Activated T-cell treated with anti-CD3 and anti-CD28 coated beads, Interleukin-2, amount 50 U/mL, for 24 hours (primary cell): Measurements from ENCODE around the gene NSD2.
A peak's percentile ranks its signal among the peaks of the same experiment; 100 is the strongest.

Source experiments
- DNase-seq: peaks from one replicate; pipeline ENCODE4 v3.0.0-alpha.2; 2020
- H3K27ac Mint-ChIP-seq: 2 replicates; pipeline ENCODE4 v1.8.0; 2020; ENCODE audit warnings: mild to moderate bottlenecking, mixed read lengths
- H3K27me3 Mint-ChIP-seq: 2 replicates; pipeline ENCODE4 v1.8.0; 2020; ENCODE audit warnings: mixed read lengths
- H3K36me3 Mint-ChIP-seq: 2 replicates; pipeline ENCODE4 v1.8.0; 2020; ENCODE audit warnings: low read depth, mixed read lengths
- H3K4me1 Mint-ChIP-seq: 2 replicates; pipeline ENCODE4 v1.8.0; 2020; ENCODE audit warnings: low read depth, mixed read lengths
- H3K4me3 Mint-ChIP-seq: 2 replicates; pipeline ENCODE4 v1.8.0; 2020; ENCODE audit warnings: mild to moderate bottlenecking, moderate library complexity, mixed read lengths
- H3K9me3 Mint-ChIP-seq: 2 replicates; pipeline ENCODE4 v1.8.0; 2020; ENCODE audit warnings: mixed read lengths

Gene NSD2

DNA sequence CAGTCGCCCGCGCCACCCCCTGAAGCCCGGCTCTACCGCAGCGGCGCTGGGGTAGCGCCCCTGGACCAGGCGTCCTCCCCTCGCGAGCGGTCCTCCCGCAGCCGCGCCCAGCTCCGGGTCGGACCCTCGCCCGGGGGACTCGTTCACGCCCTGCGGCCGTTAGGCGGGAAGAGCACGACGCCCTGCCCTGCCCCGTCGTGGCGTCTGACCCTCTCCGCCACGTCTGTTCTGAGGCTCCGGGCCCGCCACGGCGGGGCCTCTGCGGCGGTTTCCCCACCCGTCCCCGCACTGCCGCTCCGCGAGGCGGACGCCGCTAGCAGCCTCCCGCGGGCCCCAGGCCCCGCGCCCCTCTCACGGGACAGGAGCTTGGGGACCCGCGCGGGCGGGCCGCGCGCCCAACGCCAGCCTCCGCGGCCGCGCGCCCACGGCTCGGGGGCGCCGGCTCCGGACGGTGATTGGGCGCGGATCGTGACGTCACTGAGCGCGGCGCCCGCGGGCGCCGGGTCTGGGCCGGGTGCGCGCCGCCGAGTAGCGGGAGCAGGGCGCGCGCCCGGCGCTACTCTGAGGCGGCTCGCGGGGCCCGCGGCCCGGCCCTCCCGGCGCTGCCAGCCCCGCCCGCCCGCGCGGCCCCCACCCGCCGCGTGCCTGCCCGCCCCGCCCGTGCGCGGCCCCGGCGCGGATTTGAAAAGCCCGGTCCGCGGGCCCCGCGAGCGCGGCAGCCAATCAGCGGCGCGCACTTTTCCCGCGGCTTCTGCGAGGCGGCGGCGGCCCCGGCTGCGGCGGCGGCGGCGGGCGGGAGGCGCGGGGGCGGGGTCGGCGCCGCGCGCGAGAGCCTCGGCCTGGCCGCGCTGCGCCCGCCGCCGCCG is at the start of gene NSD2:
Gene NSD2, plus strand, starts transcription at position 816 of the 866 bp plus-strand sequence. CDS start 29,262 bp downstream, outside the sequence.
- H3K27ac Mint-ChIP-seq, result peak within 1 kb of the TSS; percentile 96
- peaks cover 42% of the 10 kb centered on the region for H3K4me1 Mint-ChIP-seq
- peak; percentile 94 for DNase-seq
- peak within 1 kb of the TSS; percentile 88 for H3K4me3 Mint-ChIP-seq
- peaks cover 2% of the 10 kb centered on the region for H3K27me3 Mint-ChIP-seq
- H3K36me3 Mint-ChIP-seq, result peaks cover 24% of the 10 kb centered on the region
- H3K9me3 Mint-ChIP-seq, result no peaks in the 10 kb centered on the region

DNA sequence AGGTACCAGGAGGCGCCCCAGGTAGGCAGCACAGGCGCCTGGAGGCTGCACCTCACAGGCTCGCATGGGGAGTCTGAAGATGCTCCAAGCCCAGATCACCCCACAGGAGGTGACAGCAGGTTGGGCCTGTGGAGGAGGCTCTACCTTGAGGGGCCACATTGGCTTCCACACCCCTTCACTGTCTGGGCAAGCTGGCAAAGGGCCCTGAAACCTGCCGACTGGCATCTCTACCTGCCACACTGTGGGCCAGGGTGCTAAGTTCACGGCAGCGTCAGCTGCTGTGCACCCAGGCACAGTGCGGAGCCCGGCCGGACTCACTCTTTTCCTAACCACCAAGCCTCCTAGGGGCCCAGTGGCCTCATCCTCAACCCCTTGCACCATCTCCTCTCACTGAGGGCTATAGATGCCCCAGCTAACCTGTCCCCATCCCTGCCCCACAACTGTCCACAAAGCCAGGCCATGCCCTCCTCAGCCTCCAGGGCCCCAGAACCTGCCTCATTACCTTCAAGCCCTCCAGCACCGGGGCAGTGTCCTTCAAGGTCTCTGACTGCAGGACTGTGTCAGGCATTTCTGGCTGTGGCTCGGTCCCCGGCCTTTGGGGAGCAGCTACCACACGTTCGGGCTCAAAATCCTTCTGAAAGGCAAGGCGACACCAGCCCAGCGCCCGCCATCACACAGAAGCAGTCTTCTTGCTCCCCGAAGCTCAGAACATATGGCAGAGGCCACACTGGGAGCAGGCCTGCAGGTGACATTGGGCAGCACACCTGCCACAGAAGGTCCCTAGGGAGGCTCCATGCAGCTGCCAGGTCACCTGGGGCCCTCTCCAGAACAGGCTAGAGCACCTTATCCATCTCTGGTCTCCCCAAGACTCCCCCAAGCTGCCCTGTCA is 49.3 kb upstream of the NSD2 start:
- H3K4me3 Mint-ChIP-seq, result no peak overlapping the region
- H3K9me3 Mint-ChIP-seq, result no peaks in the 10 kb centered on the region
- H3K4me1 Mint-ChIP-seq, result no peaks in the 10 kb centered on the region
- H3K27me3 Mint-ChIP-seq, result no peaks in the 10 kb centered on the region
- no peak for DNase-seq
- H3K27ac Mint-ChIP-seq, result no peak overlapping the region
- peaks cover 96% of the 10 kb centered on the region for H3K36me3 Mint-ChIP-seq

DNA sequence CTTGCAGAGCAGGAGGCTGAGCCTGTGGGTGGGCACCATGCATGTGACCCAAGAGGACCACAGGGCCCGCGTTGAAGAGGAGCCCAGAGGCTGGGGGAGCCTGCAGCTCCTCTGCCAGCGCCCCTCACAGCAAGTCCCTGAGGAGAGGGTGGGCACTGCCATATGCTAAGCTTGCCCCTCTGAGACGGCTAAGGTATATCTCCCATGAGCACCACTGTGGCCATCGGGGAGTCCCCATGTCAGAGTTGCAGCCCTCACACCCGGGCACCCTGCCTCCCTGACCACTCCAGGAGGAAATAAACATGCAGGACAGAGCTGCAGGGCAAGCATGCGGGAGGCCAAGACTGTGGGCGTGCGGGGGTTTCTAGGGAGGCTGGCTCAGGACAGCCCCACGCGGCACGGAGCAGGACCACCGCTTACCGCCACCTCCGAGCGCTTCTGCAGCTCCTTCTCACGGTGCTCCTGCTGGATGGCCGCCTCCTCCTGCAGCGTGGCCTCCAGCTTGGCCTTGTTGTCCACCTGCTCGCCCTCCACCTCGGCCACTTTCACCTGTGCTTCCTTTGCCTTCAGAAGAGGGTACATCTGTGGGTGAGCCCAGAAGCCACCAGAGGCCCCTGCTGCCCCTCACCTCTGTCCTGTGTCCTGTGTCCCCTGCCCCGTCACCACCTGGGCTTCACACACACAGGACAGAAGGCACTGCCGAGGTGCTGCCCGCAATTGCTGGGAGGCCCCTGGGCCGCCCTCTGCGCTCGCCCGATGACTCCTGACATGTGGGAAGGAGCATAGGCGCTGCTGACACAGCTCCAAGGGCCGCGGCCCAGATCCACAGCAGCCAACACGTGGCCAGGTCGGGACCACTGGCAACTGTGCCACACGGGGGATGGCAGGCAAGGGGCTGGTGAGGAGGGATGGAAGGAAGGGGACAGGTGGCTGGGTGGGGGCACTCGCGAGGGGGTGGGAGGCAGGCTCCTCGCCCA is 48.3 kb upstream of the NSD2 start:
- Mint-ChIP-seq H3K36me3 (peaks cover 88% of the 10 kb centered on the region), H3K4me1 (no peaks in the 10 kb centered on the region), H3K27ac (no peak overlapping the region), H3K27me3 (no peaks in the 10 kb centered on the region), H3K4me3 (no peak overlapping the region), H3K9me3 (no peaks in the 10 kb centered on the region)
- no peak for DNase-seq

DNA sequence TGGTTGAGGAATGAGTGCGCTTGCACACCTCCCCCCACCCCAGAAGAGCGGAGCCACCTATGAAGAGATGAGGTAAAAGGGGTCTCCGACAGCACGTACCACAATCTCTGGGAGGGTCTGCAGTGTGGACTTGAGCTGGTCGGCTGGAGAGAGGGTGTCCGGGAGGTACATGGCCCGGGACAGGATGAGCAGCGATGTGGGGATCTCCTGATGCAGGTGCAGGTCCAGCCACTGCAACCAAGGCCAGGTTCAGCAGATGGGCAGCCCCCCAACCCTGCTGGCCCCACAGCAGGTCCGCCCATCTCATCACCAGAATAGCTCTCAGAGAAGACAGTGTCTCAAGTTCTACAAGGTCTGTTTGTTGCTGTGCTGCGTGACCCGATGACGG is 47.7 kb upstream of the NSD2 start:
- H3K27ac Mint-ChIP-seq, result no peak overlapping the region
- no peaks in the 10 kb centered on the region for H3K9me3 Mint-ChIP-seq
- peaks cover 81% of the 10 kb centered on the region for H3K36me3 Mint-ChIP-seq

DNA sequence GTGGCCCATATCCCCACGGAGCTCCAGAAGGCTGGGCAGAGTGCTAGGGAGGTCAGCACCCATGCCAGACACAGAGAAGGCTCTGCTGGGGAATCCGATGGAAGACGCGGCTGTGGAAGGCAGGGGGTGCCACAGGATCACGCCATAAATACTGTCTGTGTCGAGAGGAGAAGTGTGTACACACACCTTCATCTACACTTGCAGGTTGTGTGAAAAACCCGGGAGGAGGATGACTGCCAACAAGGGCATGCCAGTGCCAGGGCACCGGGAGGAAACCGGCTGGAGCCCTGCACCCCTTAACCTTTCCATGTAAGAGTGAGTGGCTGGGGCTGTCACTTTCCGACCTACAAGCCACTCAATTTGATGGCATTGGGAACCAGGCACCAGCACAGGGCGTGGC is 46.4 kb upstream of the NSD2 start:
- H3K9me3 Mint-ChIP-seq, result no peaks in the 10 kb centered on the region

More for the DNA sequence above, 47.7 kb upstream of the NSD2 start:
- Mint-ChIP-seq H3K4me1 (no peaks in the 10 kb centered on the region), H3K27me3 (no peaks in the 10 kb centered on the region), H3K4me3 (no peak overlapping the region)
- no peak for DNase-seq

DNA sequence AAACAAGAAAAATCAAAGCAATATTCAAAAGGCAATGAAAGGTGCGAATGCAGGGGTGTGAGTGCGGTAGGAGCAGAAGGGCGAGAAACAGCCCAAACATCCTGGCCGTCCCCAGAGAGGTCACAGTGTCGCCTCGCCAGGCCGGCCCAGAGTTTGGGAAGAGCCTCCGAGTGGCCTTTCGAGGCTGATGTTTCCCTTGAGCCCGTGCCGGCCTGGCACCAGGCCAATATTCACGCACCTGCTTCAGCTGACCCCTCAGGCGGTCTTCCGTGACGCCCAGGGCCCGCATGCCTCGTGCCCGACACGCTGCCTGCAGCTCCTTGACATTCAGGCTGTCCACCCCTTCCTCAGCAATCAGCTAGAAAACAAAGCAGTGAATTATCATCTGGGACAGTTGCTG is 45.9 kb upstream of the NSD2 start:
- no peaks in the 10 kb centered on the region for H3K4me1 Mint-ChIP-seq
- DNase-seq, result no peak
- no peaks in the 10 kb centered on the region for H3K27me3 Mint-ChIP-seq
- H3K27ac Mint-ChIP-seq, result no peak overlapping the region
- H3K4me3 Mint-ChIP-seq, result no peak overlapping the region
- H3K36me3 Mint-ChIP-seq, result peaks cover 74% of the 10 kb centered on the region
- H3K9me3 Mint-ChIP-seq, result no peaks in the 10 kb centered on the region

More for the DNA sequence above, 46.4 kb upstream of the NSD2 start:
- H3K27me3 Mint-ChIP-seq, result no peaks in the 10 kb centered on the region
- peaks cover 75% of the 10 kb centered on the region for H3K36me3 Mint-ChIP-seq
- H3K4me1 Mint-ChIP-seq, result no peaks in the 10 kb centered on the region
- DNase-seq, result no peak
- H3K4me3 Mint-ChIP-seq, result no peak overlapping the region
- H3K27ac Mint-ChIP-seq, result no peak overlapping the region

DNA sequence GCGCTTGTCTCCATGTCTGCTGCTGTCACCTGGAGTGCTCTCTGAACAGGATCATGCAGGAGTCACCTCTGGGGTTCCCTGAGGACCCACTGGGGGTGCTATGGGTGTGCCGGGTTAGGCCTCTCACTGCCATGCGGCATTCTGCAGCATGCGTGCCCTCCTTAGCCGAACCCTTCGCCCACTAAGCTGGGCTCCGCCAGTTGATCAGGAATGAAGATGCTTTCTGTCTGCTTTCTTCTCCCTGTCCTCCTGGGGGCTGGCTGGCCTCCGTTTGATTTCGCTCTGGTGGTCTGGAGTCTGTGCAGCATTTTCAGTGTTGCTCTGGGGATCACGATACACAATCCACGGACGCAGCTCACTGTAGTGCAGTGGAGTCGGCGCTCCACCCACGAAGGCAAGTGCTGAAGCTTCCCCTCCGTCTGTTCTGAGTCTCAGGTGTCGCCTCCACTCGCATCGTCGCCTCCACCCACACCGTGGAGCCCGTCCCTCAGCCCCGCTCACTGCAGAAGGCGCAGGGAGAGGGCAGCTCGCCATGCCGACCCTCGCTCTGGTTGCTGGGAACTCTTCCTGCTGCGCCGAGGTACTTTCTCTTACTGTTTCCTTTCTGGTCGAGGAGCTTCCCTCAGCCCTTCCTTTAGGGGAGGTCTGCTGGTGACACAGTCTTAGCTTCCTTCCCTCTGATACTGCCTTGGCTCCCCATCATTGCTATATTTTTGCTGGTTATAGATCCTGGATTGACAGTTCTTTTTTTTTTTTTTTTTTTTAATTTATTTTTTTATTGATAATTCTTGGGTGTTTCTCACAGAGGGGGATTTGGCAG is 44.5 kb upstream of the NSD2 start:
- Mint-ChIP-seq H3K36me3 (peaks cover 77% of the 10 kb centered on the region), H3K27me3 (no peaks in the 10 kb centered on the region), H3K4me3 (no peak overlapping the region), H3K27ac (peak overlapping the region; percentile 41), H3K4me1 (no peaks in the 10 kb centered on the region), H3K9me3 (no peaks in the 10 kb centered on the region)
- no peak for DNase-seq

DNA sequence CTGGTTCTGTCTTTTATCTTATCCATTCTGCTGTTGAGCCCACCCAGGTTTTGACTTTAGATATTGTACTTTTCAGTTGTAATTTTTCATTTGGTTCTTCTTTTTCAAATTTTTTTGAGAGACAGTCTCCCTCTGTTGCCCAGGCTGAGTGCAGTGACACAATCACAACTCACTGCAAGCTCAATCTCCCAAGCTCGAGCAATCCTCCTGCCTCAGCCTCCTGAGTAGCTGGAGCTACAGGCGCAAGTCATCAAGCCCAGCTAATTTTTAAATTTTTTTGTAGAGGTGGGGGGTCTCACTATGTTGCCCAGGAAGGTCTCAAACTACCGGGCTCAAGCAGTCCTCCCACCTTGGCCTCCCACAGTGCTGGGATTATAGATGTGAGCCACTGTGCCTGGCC is 41.0 kb upstream of the NSD2 start:
- Mint-ChIP-seq H3K27me3 (no peaks in the 10 kb centered on the region), H3K4me3 (no peak overlapping the region), H3K27ac (no peak overlapping the region), H3K9me3 (no peaks in the 10 kb centered on the region), H3K36me3 (peaks cover 76% of the 10 kb centered on the region), H3K4me1 (no peaks in the 10 kb centered on the region)
- no peak for DNase-seq

DNA sequence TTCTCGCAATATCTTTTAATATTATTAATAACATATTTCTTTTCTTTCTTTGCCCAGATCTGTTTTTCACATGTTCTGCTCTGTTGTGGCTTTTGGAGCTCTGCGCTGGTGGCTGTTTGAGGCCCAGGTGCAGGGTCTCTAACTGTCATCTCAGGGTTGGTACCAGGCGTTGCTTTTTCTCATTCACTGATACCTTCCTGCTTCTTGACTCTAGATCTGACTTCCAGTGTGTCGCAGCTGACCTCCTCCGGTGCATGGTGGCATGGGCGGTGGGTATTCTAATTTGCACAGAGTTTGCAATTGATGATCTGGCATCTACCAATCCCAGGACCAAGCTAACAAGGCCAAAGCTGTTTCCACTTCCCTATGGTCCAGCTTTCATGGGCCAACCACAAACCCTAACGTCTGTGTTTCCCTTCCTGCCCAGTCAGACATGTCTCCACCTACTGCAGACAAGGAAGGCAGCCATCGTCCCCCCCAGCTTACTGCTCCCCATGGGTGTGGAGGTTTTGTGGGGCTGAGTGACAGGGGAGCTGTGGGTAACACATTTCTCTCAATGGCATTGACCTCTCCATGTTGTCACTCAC is 40.5 kb upstream of the NSD2 start:
- Mint-ChIP-seq H3K9me3 (no peaks in the 10 kb centered on the region), H3K4me3 (no peak overlapping the region), H3K27ac (peak overlapping the region; percentile 51), H3K36me3 (peaks cover 76% of the 10 kb centered on the region), H3K4me1 (no peaks in the 10 kb centered on the region), H3K27me3 (no peaks in the 10 kb centered on the region)
- DNase-seq, result no peak

DNA sequence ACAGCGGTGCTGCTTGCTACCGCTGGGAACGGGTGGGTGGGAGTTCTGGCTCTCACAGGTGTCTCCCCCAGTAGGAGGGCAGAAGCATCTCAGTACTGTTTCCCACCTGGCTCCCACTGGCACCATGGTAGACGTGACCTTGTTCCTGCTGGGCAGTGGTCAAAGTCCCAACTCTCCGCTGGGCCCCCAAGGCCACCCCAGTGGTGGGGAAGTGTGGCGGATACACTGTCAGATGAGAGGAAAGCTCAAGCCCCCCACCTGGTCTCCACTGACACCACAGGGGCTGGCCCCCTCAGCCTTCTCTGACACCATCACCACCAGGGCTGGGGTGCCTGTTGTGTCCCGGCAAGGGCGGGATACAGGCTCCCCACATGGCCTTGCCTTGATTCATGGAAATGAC is 39.9 kb upstream of the NSD2 start:
- Mint-ChIP-seq H3K36me3 (peaks cover 74% of the 10 kb centered on the region), H3K4me1 (no peaks in the 10 kb centered on the region), H3K27ac (no peak overlapping the region), H3K9me3 (no peaks in the 10 kb centered on the region), H3K4me3 (no peak overlapping the region), H3K27me3 (no peaks in the 10 kb centered on the region)
- DNase-seq, result no peak

DNA sequence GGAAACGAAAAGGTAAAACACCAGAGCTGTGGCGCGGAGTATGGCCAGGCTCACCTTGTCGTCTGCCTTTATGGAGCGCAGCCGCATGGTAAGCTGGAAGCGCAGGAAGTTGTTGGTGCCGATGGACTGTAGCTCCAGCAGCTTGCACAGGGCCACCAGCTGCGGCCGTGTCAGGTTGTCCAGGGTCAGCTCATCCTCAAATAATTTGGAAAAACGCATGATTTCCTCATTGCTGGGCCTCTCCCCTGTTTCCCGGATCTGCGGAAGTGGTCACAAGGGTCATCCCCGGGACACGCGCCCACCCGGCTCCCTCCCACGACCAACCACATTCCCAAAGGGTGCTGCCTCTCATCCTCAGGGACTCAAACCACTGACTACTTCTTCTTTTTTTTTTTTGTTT is 38.5 kb upstream of the NSD2 start:
- Mint-ChIP-seq H3K4me3 (no peak overlapping the region), H3K9me3 (no peaks in the 10 kb centered on the region), H3K36me3 (peaks cover 80% of the 10 kb centered on the region), H3K27ac (no peak overlapping the region), H3K4me1 (no peaks in the 10 kb centered on the region), H3K27me3 (no peaks in the 10 kb centered on the region)
- no peak for DNase-seq

DNA sequence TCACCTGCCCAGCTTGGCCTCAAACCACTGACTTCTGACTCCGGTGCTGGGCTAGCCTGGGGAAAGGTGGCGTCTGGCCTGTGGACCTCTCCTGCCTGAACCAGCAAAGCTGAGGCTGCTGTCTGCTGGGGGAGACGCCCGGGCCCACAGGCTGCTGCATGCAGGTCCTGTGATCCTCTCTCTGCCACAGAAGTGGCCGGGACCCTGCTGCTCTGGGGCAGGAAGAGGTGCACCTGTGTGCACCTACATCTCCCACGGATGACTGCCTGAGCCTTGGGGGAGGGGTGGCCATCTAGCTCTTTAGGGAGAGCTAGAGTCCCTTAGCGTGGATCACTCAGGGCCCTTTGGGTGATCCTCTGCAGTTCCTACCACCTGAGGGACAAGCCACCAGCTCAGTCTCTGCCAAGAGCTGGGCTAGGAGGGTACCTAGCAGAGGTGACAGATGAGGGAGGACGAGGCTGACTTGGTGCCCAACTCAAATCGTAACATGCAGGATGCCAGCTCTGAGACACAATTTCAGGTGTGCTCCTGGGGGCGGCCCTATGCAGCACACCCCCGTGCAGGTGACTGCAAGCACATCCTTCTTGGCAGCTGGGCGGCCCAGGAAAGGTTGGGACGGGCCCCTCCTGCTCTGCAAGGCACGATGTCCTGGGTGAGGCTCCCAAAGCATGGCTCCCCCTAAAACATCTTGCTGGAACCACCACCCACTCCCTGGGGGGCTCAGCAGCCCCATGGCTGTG is 37.7 kb upstream of the NSD2 start:
- no peak overlapping the region for H3K4me3 Mint-ChIP-seq
- no peaks in the 10 kb centered on the region for H3K4me1 Mint-ChIP-seq
- no peak for DNase-seq
- H3K36me3 Mint-ChIP-seq, result peaks cover 85% of the 10 kb centered on the region
- H3K9me3 Mint-ChIP-seq, result no peaks in the 10 kb centered on the region
- no peaks in the 10 kb centered on the region for H3K27me3 Mint-ChIP-seq
- no peak overlapping the region for H3K27ac Mint-ChIP-seq
